KMS-11 (cell line): Measurements from ENCODE around the gene SLC9A9.

Source experiments
- H2AFZ ChIP-seq: fragments of 200-600 bp; sonication (generic); 2 replicates; pipeline ENCODE4 v1.6.1; 2016; ENCODE audit warnings: antibody characterized with exemption, mixed run types, low read depth
- H3K27ac ChIP-seq: fragments of 200-600 bp; sonication (generic); 2 replicates; pipeline ENCODE4 v1.6.1; 2016; ENCODE audit warnings: mild to moderate bottlenecking, mixed run types
- H3K27me3 ChIP-seq: fragments of 200-600 bp; sonication (generic); 2 replicates; pipeline ENCODE4 v1.6.1; 2017; ENCODE audit warnings: mild to moderate bottlenecking, low read depth, mixed run types, moderate library complexity; ENCODE audit not compliant: insufficient read depth
- H3K36me3 ChIP-seq: fragments of 200-600 bp; sonication (generic); 2 replicates; pipeline ENCODE4 v1.6.1; 2017; ENCODE audit warnings: mild to moderate bottlenecking, mixed run types; ENCODE audit not compliant: insufficient read depth
- H3K4me1 ChIP-seq: fragments of 200-600 bp; sonication (generic); 2 replicates; pipeline ENCODE4 v1.6.1; 2016; ENCODE audit warnings: mild to moderate bottlenecking, low read depth, mixed run types; ENCODE audit not compliant: poor library complexity, severe bottlenecking
- H3K4me2 ChIP-seq: fragments of 200-600 bp; sonication (generic); 2 replicates; pipeline ENCODE4 v1.7.0; 2016; ENCODE audit warnings: mild to moderate bottlenecking, mixed run types
- H3K4me3 ChIP-seq: fragments of 200-600 bp; sonication (generic); IDR thresholded peaks from 2 replicates; pipeline ENCODE4 v1.6.1; 2017; ENCODE audit warnings: low read depth, low read length, mixed read lengths; ENCODE audit not compliant: insufficient read depth
- H3K79me2 ChIP-seq: fragments of 200-600 bp; sonication (generic); 2 replicates; pipeline ENCODE4 v1.6.1; 2016; ENCODE audit warnings: low read depth, mixed run types; ENCODE audit not compliant: insufficient read depth
- H3K9ac ChIP-seq: fragments of 200-600 bp; sonication (generic); 2 replicates; pipeline ENCODE4 v1.6.1; 2016; ENCODE audit warnings: mild to moderate bottlenecking, mixed run types
- H4K20me1 ChIP-seq: fragments of 200-600 bp; sonication (generic); 2 replicates; pipeline ENCODE4 v1.6.1; 2016; ENCODE audit warnings: mild to moderate bottlenecking, mixed run types; ENCODE audit not compliant: insufficient read depth
- CTCF ChIP-seq: fragments of 200-600 bp; sonication (generic); conservative IDR thresholded peaks from 2 replicates; pipeline ENCODE4 v1.6.1; 2017; ENCODE audit warnings: low read depth, mild to moderate bottlenecking, antibody characterized with exemption, low read length, moderate library complexity, mixed read lengths

Gene SLC9A9

DNA sequence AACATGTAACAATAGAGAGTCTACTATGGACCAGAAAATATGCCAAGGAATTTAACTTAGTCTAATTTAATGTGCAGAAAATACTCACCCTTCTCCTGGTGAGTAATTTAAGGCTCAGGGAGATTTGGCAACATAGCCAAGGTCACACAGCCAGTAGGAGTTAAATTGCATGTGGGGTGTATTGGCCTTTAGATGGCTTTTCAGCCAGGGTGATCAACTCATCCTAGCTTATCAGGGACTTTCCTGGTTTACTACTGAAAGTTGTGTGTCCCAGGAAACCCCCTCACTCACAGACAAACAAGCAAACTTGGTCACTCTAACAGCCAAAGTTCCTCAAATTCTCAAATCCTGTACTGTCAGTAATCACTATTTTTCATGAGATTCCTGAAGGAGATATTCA, 2.6 kb upstream of the SLC9A9 start:
- peak overlapping the region; percentile 86 for H3K4me2 ChIP-seq
- no peak for TF ChIP-seq CTCF

DNA sequence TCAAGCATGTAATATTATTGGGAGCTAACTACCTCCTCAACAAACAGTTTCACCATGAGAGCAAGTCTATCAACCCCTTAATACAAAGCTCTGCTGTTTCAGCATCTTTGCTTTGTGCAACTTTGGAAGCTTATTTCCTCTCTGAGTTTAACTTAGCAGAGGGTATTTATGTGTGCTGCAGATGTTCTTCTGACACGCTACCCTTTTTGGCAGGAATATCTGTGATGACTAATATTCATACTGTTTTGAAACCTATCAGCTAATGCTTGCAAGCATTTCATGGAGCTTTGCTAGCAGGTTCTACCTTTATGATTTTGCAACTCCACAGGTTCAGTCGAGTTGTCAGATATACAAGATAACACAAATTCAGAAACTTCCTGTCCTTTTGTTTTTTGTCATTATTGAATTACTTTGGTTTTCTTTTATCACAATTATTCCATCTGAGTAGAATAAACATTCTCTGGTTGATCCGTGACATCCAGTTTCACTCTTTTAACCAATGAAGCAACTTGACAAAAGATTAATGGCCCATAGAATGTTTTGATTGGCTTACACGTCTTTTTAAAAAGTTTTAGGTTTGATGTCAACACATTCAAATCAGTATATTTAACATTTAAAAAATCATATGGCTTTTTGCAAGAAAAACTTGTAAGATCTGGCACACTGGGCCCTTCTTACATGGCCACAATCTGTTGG, 1.7 kb upstream of the SLC9A9 start:
- Histone ChIP-seq H4K20me1 (no peaks in the 10 kb centered on the region), H3K4me2 (peak overlapping the region; percentile 86), H3K4me3 (peak overlapping the region; percentile 39), H3K36me3 (no peaks in the 10 kb centered on the region), H3K27ac (peak overlapping the region; percentile 95), H3K27me3 (no peaks in the 10 kb centered on the region), H3K79me2 (peaks cover 14% of the 10 kb centered on the region; the same call in 1 of the 2 replicates), H2AFZ (peak overlapping the region; percentile 21; the same call in 1 of the 2 replicates), H3K9ac (peak overlapping the region; percentile 70), H3K4me1 (peaks cover 60% of the 10 kb centered on the region)
- no peak for TF ChIP-seq CTCF

More for the DNA sequence above, 2.6 kb upstream of the SLC9A9 start:
- Histone ChIP-seq H3K4me1 (peaks cover 51% of the 10 kb centered on the region), H3K9ac (peak overlapping the region; percentile 70), H4K20me1 (no peaks in the 10 kb centered on the region), H2AFZ (peak overlapping the region; percentile 53), H3K36me3 (no peaks in the 10 kb centered on the region), H3K79me2 (peaks cover 5% of the 10 kb centered on the region; the same call in 1 of the 2 replicates), H3K27me3 (no peaks in the 10 kb centered on the region), H3K4me3 (peak overlapping the region; percentile 39), H3K27ac (peak overlapping the region; percentile 95)

GRCh38 chr3:143848704-143849103, 436 bp upstream of the SLC9A9 start:
- Histone ChIP-seq H3K36me3 (no peaks in the 10 kb centered on the region), H3K27ac (peak overlapping the region; percentile 95), H3K27me3 (no peaks in the 10 kb centered on the region), H2AFZ (peak overlapping the region; percentile 21), H3K4me1 (peaks cover 73% of the 10 kb centered on the region), H3K79me2 (peaks cover 27% of the 10 kb centered on the region; the same call in 1 of the 2 replicates), H3K4me3 (peak overlapping the region; percentile 46), H4K20me1 (no peaks in the 10 kb centered on the region), H3K9ac (peak overlapping the region; percentile 70), H3K4me2 (peak overlapping the region; percentile 86)
- TF ChIP-seq CTCF = no peak

GRCh38 chr3:143843587-143843986, 4.7 kb downstream of the SLC9A9 start:
- no peaks in the 10 kb centered on the region for H4K20me1 ChIP-seq
- peaks cover 83% of the 10 kb centered on the region for H3K4me1 ChIP-seq
- H3K9ac ChIP-seq = peak overlapping the region; percentile 70; the same call in 1 of the 2 replicates
- no peak for TF ChIP-seq CTCF
- H3K27ac ChIP-seq = peak overlapping the region; percentile 13; the same call in 1 of the 2 replicates
- H3K27me3 ChIP-seq = no peaks in the 10 kb centered on the region
- no peak overlapping the region for H2AFZ ChIP-seq
- no peaks in the 10 kb centered on the region for H3K36me3 ChIP-seq
- peak overlapping the region; percentile 86 for H3K4me2 ChIP-seq
- H3K79me2 ChIP-seq = peaks cover 53% of the 10 kb centered on the region; the same call in 1 of the 2 replicates
- no peak overlapping the region for H3K4me3 ChIP-seq
